ENCODE results near the gene HCRTR1. TPM values are rescaled to one million over a fixed set of nuclear protein-coding genes. Genes with fewer than 3 reads are reported as not detected.

HCRTR1 gene
- total and polyA plus RNA-seq, 11 donors: 0.21 to 0.82 (median 0.30) TPM; not detected in 4

DNA sequence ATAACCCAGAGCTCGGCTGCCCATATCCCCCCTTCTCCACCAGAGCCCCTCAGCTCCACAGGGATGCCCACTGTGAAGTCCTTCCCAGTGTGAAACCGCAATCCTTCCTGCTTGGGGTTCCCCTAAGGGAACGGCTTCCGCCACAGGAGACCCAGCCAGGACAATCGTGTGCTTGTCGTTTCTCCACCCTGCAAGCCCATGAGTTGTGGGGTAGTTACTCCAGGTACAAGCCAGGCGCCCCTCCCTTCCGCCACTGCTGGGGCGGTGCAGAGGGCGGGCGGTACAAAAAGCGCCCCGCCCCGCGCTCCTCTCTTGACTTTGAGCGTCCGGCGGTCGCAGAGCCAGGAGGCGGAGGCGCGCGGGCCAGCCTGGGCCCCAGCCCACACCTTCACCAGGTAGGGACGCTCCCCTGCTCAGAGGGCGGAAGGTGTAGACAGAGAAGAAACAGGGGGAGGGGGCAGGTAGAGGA is 41.3 kb upstream of the HCRTR1 start, which contains the start of gene TINAGL1:
Gene TINAGL1 (plus strand): TSS at position 315 of the 469 bp plus-strand sequence. CDS start 634 bp downstream, outside the sequence.
- TF ChIP-seq POLR2A (IDR thresholded peaks at IDR 0.05): peak; percentile 95 to 99
- TF ChIP-seq, protein P1, sequence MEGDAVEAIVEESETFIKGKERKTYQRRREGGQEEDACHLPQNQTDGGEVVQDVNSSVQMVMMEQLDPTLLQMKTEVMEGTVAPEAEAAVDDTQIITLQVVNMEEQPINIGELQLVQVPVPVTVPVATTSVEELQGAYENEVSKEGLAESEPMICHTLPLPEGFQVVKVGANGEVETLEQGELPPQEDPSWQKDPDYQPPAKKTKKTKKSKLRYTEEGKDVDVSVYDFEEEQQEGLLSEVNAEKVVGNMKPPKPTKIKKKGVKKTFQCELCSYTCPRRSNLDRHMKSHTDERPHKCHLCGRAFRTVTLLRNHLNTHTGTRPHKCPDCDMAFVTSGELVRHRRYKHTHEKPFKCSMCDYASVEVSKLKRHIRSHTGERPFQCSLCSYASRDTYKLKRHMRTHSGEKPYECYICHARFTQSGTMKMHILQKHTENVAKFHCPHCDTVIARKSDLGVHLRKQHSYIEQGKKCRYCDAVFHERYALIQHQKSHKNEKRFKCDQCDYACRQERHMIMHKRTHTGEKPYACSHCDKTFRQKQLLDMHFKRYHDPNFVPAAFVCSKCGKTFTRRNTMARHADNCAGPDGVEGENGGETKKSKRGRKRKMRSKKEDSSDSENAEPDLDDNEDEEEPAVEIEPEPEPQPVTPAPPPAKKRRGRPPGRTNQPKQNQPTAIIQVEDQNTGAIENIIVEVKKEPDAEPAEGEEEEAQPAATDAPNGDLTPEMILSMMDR (IDR thresholded peaks at IDR 0.05): no peak
- peak; percentile 55 to 73 (median 66) for ATAC-seq
- WGBS, 4 donors: 4 to 7% (median 5%) methylated on average over 9 to 25 of the region's 25 CpGs
- Histone ChIP-seq H3K4me3 (peak within 1 kb of the TSS; percentile 64 to 95 (median 84)), H3K27me3 (no peaks in the 10 kb centered on the region), H3K27ac (peak within 1 kb of the TSS; percentile 82 to 99 (median 94)), H3K9me3 (no peaks in the 10 kb centered on the region), H3K4me1 (peaks cover 18 to 69% (median 53%) of the 10 kb centered on the region in 12 donors), H3K36me3 (peaks cover 0 to 10% (median 0%) of the 10 kb centered on the region in 9 donors)
- intact Hi-C loops (cut with DNase I): no loop called here
- DNase-seq: peak; percentile 77 to 87 (median 81)

DNA sequence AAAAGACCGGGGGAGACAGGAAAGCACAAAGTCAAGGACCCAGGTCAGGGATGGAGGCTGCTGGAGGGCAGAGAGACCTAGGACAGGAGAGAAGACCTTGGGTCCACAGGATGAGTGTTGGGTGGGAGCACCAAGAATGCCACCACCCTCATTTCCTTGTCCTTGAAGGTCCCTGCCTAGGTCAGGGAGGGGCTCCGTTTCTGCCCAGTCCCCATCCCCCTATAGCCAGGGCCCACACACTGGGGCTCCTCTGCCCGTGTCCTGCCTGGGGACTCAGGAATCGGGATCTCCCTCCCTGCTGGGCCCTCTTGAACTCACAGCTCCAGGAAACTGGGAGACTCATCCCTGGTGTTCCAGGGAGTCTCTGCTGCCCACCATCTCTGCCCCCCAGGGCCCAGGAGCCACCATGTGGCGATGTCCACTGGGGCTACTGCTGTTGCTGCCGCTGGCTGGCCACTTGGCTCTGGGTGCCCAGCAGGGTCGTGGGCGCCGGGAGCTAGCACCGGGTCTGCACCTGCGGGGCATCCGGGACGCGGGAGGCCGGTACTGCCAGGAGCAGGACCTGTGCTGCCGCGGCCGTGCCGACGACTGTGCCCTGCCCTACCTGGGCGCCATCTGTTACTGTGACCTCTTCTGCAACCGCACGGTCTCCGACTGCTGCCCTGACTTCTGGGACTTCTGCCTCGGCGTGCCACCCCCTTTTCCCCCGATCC is 40.6 kb upstream of the HCRTR1 start:
- TF ChIP-seq POLR2A (IDR thresholded peaks at IDR 0.05): no peak
- TF ChIP-seq, protein P1 (IDR thresholded peaks at IDR 0.05): no peak

DNA sequence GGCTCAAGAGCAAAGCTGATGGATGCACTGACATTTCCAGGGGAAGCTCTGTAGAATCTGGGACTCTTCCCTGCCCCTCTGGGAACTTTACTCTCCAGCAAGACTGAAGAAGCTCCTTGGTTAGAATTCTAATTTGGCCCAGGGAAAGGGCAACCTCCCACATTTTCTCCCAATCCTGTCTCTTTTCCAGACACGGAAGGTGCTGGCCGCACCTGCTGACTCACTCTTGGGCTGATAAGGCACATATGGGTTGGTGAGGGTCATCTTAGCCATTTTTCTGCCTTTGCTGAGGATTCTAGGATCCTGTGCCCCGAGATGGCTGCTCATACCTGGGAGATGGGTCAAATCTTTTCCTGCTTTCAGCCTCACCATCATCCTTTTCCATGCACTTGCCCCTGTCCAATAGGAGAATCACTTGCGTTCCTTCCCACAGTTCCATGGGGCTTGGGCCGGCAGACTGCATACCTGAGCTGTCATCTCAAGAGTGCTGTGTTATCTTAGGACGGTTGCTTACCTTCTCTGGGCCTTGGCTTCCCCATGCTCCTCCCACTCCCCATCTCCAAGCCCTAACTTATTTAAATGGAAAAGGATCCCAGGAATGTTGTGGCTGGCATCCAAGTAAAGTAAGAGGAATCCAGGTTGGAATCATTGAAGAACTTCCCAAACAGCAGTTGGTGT is 39.8 kb upstream of the HCRTR1 start:
- H3K27ac ChIP-seq: peak overlapping the region; percentile 82 to 99 (median 94)
- H3K36me3 ChIP-seq: peaks cover 0 to 16% (median 0%) of the 10 kb centered on the region in 9 donors
- intact Hi-C loops (cut with DNase I): no loop called here
- H3K4me1 ChIP-seq: peaks cover 18 to 78% (median 64%) of the 10 kb centered on the region in 12 donors
- H3K9me3 ChIP-seq: no peaks in the 10 kb centered on the region
- H3K4me3 ChIP-seq: peak overlapping the region; percentile 64 to 95 (median 84)
- ATAC-seq (peak in 1 of 4 donors; percentile 15), DNase-seq (peak in 2 of 5 donors; percentile 44 to 57)
- no peaks in the 10 kb centered on the region for H3K27me3 ChIP-seq
- 20 to 32% (median 24%) methylated on average over 6 of the region's 6 CpGs for WGBS, 4 donors
- TF ChIP-seq, protein P1 (IDR thresholded peaks at IDR 0.05): no peak
- TF ChIP-seq POLR2A (IDR thresholded peaks at IDR 0.05): no peak

More for the DNA sequence above, 40.6 kb upstream of the HCRTR1 start:
- H3K9me3 ChIP-seq: no peaks in the 10 kb centered on the region
- H3K27ac ChIP-seq: peak overlapping the region; percentile 82 to 99 (median 94)
- H3K36me3 ChIP-seq: peaks cover 0 to 16% (median 0%) of the 10 kb centered on the region in 9 donors
- no peaks in the 10 kb centered on the region for H3K27me3 ChIP-seq
- H3K4me1 ChIP-seq: peaks cover 18 to 76% (median 60%) of the 10 kb centered on the region in 12 donors
- WGBS, 4 donors: 18 to 30% (median 24%) methylated on average over 6 to 27 of the region's 27 CpGs
- intact Hi-C loops (cut with DNase I): no loop called here
- DNase-seq (peak in 1 of 5 donors; percentile 30), ATAC-seq (peak in 2 of 4 donors; percentile 1 to 8)
- H3K4me3 ChIP-seq: peak overlapping the region; percentile 64 to 95 (median 84)

DNA sequence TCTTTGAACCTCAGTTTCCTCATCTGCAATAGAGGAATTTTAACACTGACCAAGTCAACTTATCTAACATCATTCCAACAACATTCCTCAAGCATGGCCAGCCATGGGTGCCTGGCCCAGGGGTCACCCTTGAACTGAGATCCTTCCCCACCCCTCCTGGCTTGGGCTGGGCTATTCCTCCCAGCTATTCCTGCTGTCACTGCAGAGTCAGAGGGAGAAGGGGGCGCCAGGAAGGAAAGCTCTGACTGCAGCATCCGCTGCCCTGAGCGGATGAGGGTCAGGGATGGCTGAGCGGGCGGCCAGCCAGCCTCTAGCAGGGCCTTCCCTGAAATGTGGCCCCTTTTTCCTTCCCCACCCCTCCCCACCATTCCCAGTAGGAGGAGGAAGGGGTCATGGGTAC is 38.1 kb upstream of the HCRTR1 start:
- TF ChIP-seq, protein P1 (IDR thresholded peaks at IDR 0.05): no peak
- TF ChIP-seq POLR2A (IDR thresholded peaks at IDR 0.05): no peak
- peaks cover 15 to 78% (median 64%) of the 10 kb centered on the region in 12 donors for H3K4me1 ChIP-seq
- ATAC-seq: peak in 1 of 4 donors; percentile 29
- H3K27ac ChIP-seq: peak overlapping the region; percentile 52 to 98 (median 90)
- peak overlapping the region; percentile 28 to 89 (median 49) for H3K4me3 ChIP-seq
- H3K36me3 ChIP-seq: peaks cover 0 to 27% (median 10%) of the 10 kb centered on the region in 9 donors
- peak; percentile 56 to 74 (median 65) for DNase-seq
- intact Hi-C loops (cut with DNase I): no loop called here
- 30 to 38% (median 35%) methylated on average over 5 of the region's 5 CpGs for WGBS, 4 donors
- no peaks in the 10 kb centered on the region for H3K9me3 ChIP-seq
- no peaks in the 10 kb centered on the region for H3K27me3 ChIP-seq

Measured in heart left ventricle (tissue), 16 donors.